A549 (cell line): ENCODE results near the gene RBBP9. TPM values are rescaled to one million over a fixed set of nuclear protein-coding genes. Genes with fewer than 3 reads are reported as not detected.

Experiments used
- ATAC-seq, 2 experiments: fragments of 200-7000 bp in 1 of 2; fragments of >200 bp in 1 of 2; cut with Nextera tagmentation in 1 of 2; cut with Tn5 transposase in 1 of 2; 3 replicates each; pipeline versions ENCODE4 v1.8.0 to v1.9.1; 2018 to 2020; ENCODE audit warnings: mild to moderate bottlenecking in 1 of 2, moderate library complexity in 1 of 2
- CTCF ChIA-PET: fragments of 300-600 bp; sonication (Branson Sonifier 250); formaldehyde crosslinking; extraction: SDS; loops from one replicate; lab custom pipeline; 2021; ENCODE audit warnings: antibody characterized with exemption, inconsistent platforms; lab: Yijun Ruan, JAX
- POLR2A ChIA-PET: fragments of 350-600 bp; formaldehyde crosslinking; extraction: SDS; loops from one replicate; lab custom pipeline; 2021; ENCODE audit warnings: antibody characterized with exemption, inconsistent platforms; lab: Yijun Ruan, JAX
- DNase-seq, 2 experiments: peaks; one replicate each; pipeline versions ENCODE4 v3.0.0 to v3.0.0-alpha.2; 2011 to 2016; ENCODE audit warnings: low read depth in 1 of 2, low spot score in 1 of 2
- FAIRE-seq: peaks from 2 replicates; lab custom pipeline; 2011; peaks lifted over from hg19 to GRCh38; lab: Jason Lieb, UNC
- H3K27ac ChIP-seq, 2 experiments: fragments of >200 bp; sonication (Bioruptor Twin); formaldehyde crosslinking; 3 replicates each; pipeline ENCODE4 v1.5.1; 2016 to 2017
- H3K4me1 ChIP-seq: fragments of >200 bp; sonication (Bioruptor Twin); formaldehyde crosslinking; 3 replicates; pipeline ENCODE4 v1.6.1; 2016
- H3K4me2 ChIP-seq: fragments of >200 bp; sonication (Bioruptor Twin); formaldehyde crosslinking; 3 replicates; pipeline ENCODE4 v1.6.1; 2016
- H3K4me3 ChIP-seq: fragments of >200 bp; sonication (Bioruptor Twin); formaldehyde crosslinking; 3 replicates; pipeline ENCODE4 v1.5.1; 2016
- H3K9me3 ChIP-seq: fragments of >200 bp; sonication (Bioruptor Twin); formaldehyde crosslinking; 3 replicates; pipeline ENCODE4 v1.6.1; 2016
- ATOH8 ChIP-seq: fragments of 250-450 bp; sonication (Bioruptor Pico); IDR thresholded peaks from 2 replicates; pipeline ENCODE4 v1.5.0; 2020; ENCODE audit warnings: low read depth, mild to moderate bottlenecking, moderate library complexity
- BHLHE40 ChIP-seq: IDR thresholded peaks from 2 replicates; pipeline ENCODE4 v1.6.1; 2012; ENCODE audit warnings: low read depth, low read length, inconsistent platforms
- CBX2 ChIP-seq: fragments of 200-600 bp; sonication (generic); IDR thresholded peaks from 2 replicates; pipeline ENCODE4 v1.6.1; 2016; ENCODE audit warnings: low read depth, mild to moderate bottlenecking, borderline replicate concordance
- CHD2 ChIP-seq: fragments of 150-350 bp; IDR thresholded peaks from 2 replicates; pipeline ENCODE4 v1.6.1; 2014; ENCODE audit warnings: low read length; ENCODE audit not compliant: partially characterized antibody
- CHD4 ChIP-seq: fragments of 200-600 bp; sonication (generic); IDR thresholded peaks from 2 replicates; pipeline ENCODE4 v1.6.1; 2016; ENCODE audit warnings: antibody characterized with exemption, mild to moderate bottlenecking, borderline replicate concordance
- E2F6 ChIP-seq: IDR thresholded peaks from 2 replicates; pipeline ENCODE4 v1.6.1; 2012; ENCODE audit warnings: low read depth, borderline replicate concordance
- ELK1 ChIP-seq: fragments of 150-350 bp; IDR thresholded peaks from 2 replicates; pipeline ENCODE4 v1.6.1; 2014; ENCODE audit warnings: low read depth, mild to moderate bottlenecking, low read length
- EP300 ChIP-seq, 2 experiments: fragments of >200 bp; sonication (Bioruptor Twin); formaldehyde crosslinking; IDR thresholded peaks; 2 replicates in 1 of 2; 3 replicates in 1 of 2; pipeline ENCODE4 v1.6.1; 2016 to 2017
- ESRRA ChIP-seq: fragments of 150-350 bp; IDR thresholded peaks from 2 replicates; pipeline ENCODE4 v1.6.1; 2014; ENCODE audit warnings: mild to moderate bottlenecking, low read length, borderline replicate concordance
- FOSL2 ChIP-seq, 2 experiments: fragments of 450-650 bp in 1 of 2; fragments of >200 bp in 1 of 2; sonication (Bioruptor Twin) in 1 of 2; formaldehyde crosslinking; IDR thresholded peaks; 2 replicates each; pipeline versions ENCODE4 v1.5.0 to v1.6.1; 2016 to 2020; ENCODE audit warnings: mild to moderate bottlenecking in 1 of 2, moderate library complexity in 1 of 2
- FOXS1 ChIP-seq: fragments of 250-450 bp; sonication (Bioruptor Pico); IDR thresholded peaks from 2 replicates; pipeline ENCODE4 v1.5.0; 2020; ENCODE audit warnings: mild to moderate bottlenecking, moderate library complexity
- HDAC2 ChIP-seq: fragments of 200-600 bp; sonication (generic); IDR thresholded peaks from 2 replicates; pipeline ENCODE4 v1.6.1; 2016
- HOXA7 ChIP-seq: fragments of 250-450 bp; sonication (Bioruptor Pico); IDR thresholded peaks from 2 replicates; pipeline ENCODE4 v1.5.0; 2020; ENCODE audit warnings: mild to moderate bottlenecking, moderate library complexity
- HOXB13 ChIP-seq: fragments of 250-450 bp; sonication (Bioruptor Pico); IDR thresholded peaks from 2 replicates; pipeline ENCODE4 v1.5.0; 2020; ENCODE audit warnings: low read depth, mild to moderate bottlenecking, moderate library complexity
- HOXB5 ChIP-seq: fragments of 250-450 bp; sonication (Bioruptor Pico); IDR thresholded peaks from 2 replicates; pipeline ENCODE4 v1.5.0; 2020; ENCODE audit warnings: mild to moderate bottlenecking, moderate library complexity
- JUNB ChIP-seq: fragments of >200 bp; sonication (Bioruptor Twin); formaldehyde crosslinking; IDR thresholded peaks from 2 replicates; pipeline ENCODE4 v1.6.1; 2016
- MAFK ChIP-seq: fragments of 450-650 bp; IDR thresholded peaks from 2 replicates; pipeline ENCODE4 v1.6.1; 2014; ENCODE audit not compliant: partially characterized antibody
- MAZ ChIP-seq: fragments of 150-350 bp; IDR thresholded peaks from 2 replicates; pipeline ENCODE4 v1.6.1; 2014; ENCODE audit warnings: antibody characterized with exemption, low read depth, low read length, borderline replicate concordance
- MYC ChIP-seq: IDR thresholded peaks from 2 replicates; pipeline ENCODE4 v1.6.1; 2012; ENCODE audit warnings: mild to moderate bottlenecking, inconsistent platforms, low read length, improper control_type of control experiment, borderline replicate concordance
- NFE2L2 ChIP-seq: fragments of 150-350 bp; conservative IDR thresholded peaks from 2 replicates; pipeline ENCODE4 v1.6.1; 2014; ENCODE audit warnings: low read length
- NPAS2 ChIP-seq: fragments of 250-450 bp; sonication (Bioruptor Pico); IDR thresholded peaks from 2 replicates; pipeline ENCODE4 v1.8.0; 2022; ENCODE audit warnings: mild to moderate bottlenecking, moderate library complexity, borderline replicate concordance
- RAD21 ChIP-seq, 2 experiments: fragments of >200 bp in 1 of 2; sonication (Bioruptor Twin) in 1 of 2; formaldehyde crosslinking in 1 of 2; IDR thresholded peaks in 1 of 2; conservative IDR thresholded peaks in 1 of 2; 2 replicates in 1 of 2; 3 replicates in 1 of 2; pipeline ENCODE4 v1.6.1; 2012 to 2018; ENCODE audit warnings: inconsistent platforms in 1 of 2
- RARB ChIP-seq: fragments of 250-450 bp; sonication (Bioruptor Pico); IDR thresholded peaks from 2 replicates; pipeline ENCODE4 v1.8.0; 2021; ENCODE audit warnings: mild to moderate bottlenecking, moderate library complexity
- RNF2 ChIP-seq: fragments of 200-600 bp; sonication (generic); IDR thresholded peaks from 2 replicates; pipeline ENCODE4 v1.6.1; 2016; ENCODE audit warnings: low read depth, mild to moderate bottlenecking, antibody characterized with exemption, moderate library complexity, borderline replicate concordance
- SMC3 ChIP-seq: fragments of >200 bp; sonication (Bioruptor Twin); formaldehyde crosslinking; IDR thresholded peaks from 3 replicates; pipeline ENCODE4 v1.6.1; 2018; ENCODE audit warnings: inconsistent platforms
- SREBF2 ChIP-seq: fragments of 450-650 bp; IDR thresholded peaks from 2 replicates; pipeline ENCODE4 v1.6.1; 2014; ENCODE audit warnings: mild to moderate bottlenecking, moderate library complexity
- TP53 ChIP-seq: fragments of 250-450 bp; sonication (Bioruptor Pico); IDR thresholded peaks from 2 replicates; pipeline ENCODE4 v1.5.0; 2021; ENCODE audit warnings: mild to moderate bottlenecking, moderate library complexity
- ZC3H11A ChIP-seq: fragments of 450-650 bp; IDR thresholded peaks from 2 replicates; pipeline ENCODE4 v1.6.1; 2014; ENCODE audit warnings: antibody characterized with exemption, mild to moderate bottlenecking
- ZNF302 ChIP-seq: fragments of 250-450 bp; sonication (Bioruptor Pico); IDR thresholded peaks from 2 replicates; pipeline ENCODE4 v1.9.0; 2021; ENCODE audit warnings: inconsistent platforms, mild to moderate bottlenecking, moderate library complexity
- ZSCAN20 ChIP-seq: fragments of 250-450 bp; sonication (Bioruptor Pico); IDR thresholded peaks from 2 replicates; pipeline ENCODE4 v1.8.0; 2022; ENCODE audit warnings: mild to moderate bottlenecking, moderate library complexity
- WGBS: methylation state at CpG from one replicate; pipeline ENCODE4 v1.1.6; 2017; ENCODE audit errors: missing lambda C conversion rate; 5-methylcytosine and 5-hydroxymethylcytosine counted together
- polyA plus RNA-seq, 4 experiments: library from polyadenylated mRNA; depleted of rRNA in 3 of 4; stranded (reverse); fragments of >200 nt; fragmentation: RNase III in 1 of 4; extraction: RNeasy Plus Mini Kit Qiagen cat#74134 plus additional on column Dnase treatment in 1 of 4; gene quantifications; 2 replicates in 3 of 4; 3 replicates in 1 of 4; pipeline ENCODE4 v1.2.3, GENCODE V29; 2011 to 2017
- TF ChIP-seq, protein P1 (sequence below): fragments of >200 bp; sonication (Bioruptor Twin); formaldehyde crosslinking; IDR thresholded peaks from 2 replicates; pipeline ENCODE4 v1.6.1; 2016
- TF ChIP-seq, protein P2 (sequence below): fragments of 250-450 bp; sonication (Bioruptor Pico); IDR thresholded peaks from 2 replicates; pipeline ENCODE4 v1.5.0; 2021; ENCODE audit warnings: mild to moderate bottlenecking, moderate library complexity, borderline replicate concordance
- TF ChIP-seq, protein P3 (sequence below): fragments of 450-650 bp; IDR thresholded peaks from 2 replicates; pipeline ENCODE4 v1.6.1; 2014; ENCODE audit warnings: antibody characterized with exemption

Gene RBBP9
- polyA plus RNA-seq, 2 of the 4 experiments (the other 2 are of a cell fraction) = 20.7 to 41.1 TPM

DNA sequence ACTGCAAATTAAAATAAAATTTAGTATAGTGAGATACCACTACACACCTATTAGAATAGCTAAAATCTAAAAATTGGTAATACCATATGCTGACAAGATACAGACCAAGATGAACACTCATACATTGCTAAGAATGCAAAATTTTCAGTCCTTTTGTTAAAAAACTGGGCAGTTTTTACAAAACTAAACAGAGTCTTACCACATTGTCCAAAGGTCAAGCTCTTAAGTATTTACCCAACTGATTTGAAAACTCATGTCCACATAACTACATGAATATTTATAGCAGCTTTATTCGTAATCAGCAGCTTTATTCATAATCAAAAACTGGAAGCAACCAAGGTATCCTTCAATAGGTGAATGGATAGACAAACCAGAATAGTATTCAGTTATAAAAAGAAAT, 19.8 kb downstream of the RBBP9 start (continued):
- TF ChIP-seq CHD2 = no peak
- TF ChIP-seq NPAS2 (CRISPR knock-in tag) = no peak
- no peak for TF ChIP-seq MYC
- TF ChIP-seq ZNF302 (CRISPR knock-in tag) = no peak

GRCh38 chr20:18466894-18467730, 29.9 kb downstream of the RBBP9 start, which contains the start of the genes DZANK1 and POLR3F:
Gene DZANK1, minus strand, starts transcription at chr20:18467030. Its CDS starts 1,672 bp downstream, at chr20:18465358.
Gene POLR3F, plus strand, starts transcription at chr20:18467390. Its CDS starts 117 bp downstream, at chr20:18467507.
- ChIA-PET CTCF (interaction anchor here (1.2 kb wide), 1 partner anchor 8 kb away, joined by 4 read pairs; no protein-coding TSS in a partner anchor), POLR2A (interaction anchor here (0.6 to 3.0 kb wide), 14 partner anchors 8 to 179 kb away, joined by 3 to 48 read pairs (median 4); partner anchors contain the start of genes RBBP9, SEC23B and ZNF133)
- H3K9me3 ChIP-seq = no peaks in the 10 kb centered on the region
- 2% methylated on average over 53 of the region's 57 CpGs for WGBS
- FAIRE-seq = peak; percentile 61
- ATAC-seq = peak; percentile 99 to 100
- H3K4me1 ChIP-seq = peaks cover 21% of the 10 kb centered on the region
- peak within 1 kb of the TSS; percentile 76 for H3K4me3 ChIP-seq
- peak within 1 kb of the TSS; percentile 87 for H3K4me2 ChIP-seq
- DNase-seq = peak; percentile 97 to 99
- H3K27ac ChIP-seq = peak within 1 kb of the TSS; percentile 85 to 86
- no peak for TF ChIP-seq CBX2
- TF ChIP-seq ZC3H11A = no peak
- TF ChIP-seq CHD4 = no peak
- TF ChIP-seq SREBF2 = no peak
- TF ChIP-seq, protein P1, sequence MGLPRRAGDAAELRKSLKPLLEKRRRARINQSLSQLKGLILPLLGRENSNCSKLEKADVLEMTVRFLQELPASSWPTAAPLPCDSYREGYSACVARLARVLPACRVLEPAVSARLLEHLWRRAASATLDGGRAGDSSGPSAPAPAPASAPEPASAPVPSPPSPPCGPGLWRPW = no peak
- TF ChIP-seq MAFK = peak; percentile 9
- TF ChIP-seq FOSL2 (IDR thresholded peaks at IDR 0.05) = no peak
- no peak for TF ChIP-seq FOSL2 (CRISPR knock-in tag; IDR thresholded peaks at IDR 0.05)
- TF ChIP-seq NFE2L2 = no peak
- no peak for TF ChIP-seq HOXA7 (CRISPR knock-in tag)
- TF ChIP-seq HDAC2 = peak; percentile 91
- no peak for TF ChIP-seq SMC3
- TF ChIP-seq E2F6 = no peak
- TF ChIP-seq, protein P2, sequence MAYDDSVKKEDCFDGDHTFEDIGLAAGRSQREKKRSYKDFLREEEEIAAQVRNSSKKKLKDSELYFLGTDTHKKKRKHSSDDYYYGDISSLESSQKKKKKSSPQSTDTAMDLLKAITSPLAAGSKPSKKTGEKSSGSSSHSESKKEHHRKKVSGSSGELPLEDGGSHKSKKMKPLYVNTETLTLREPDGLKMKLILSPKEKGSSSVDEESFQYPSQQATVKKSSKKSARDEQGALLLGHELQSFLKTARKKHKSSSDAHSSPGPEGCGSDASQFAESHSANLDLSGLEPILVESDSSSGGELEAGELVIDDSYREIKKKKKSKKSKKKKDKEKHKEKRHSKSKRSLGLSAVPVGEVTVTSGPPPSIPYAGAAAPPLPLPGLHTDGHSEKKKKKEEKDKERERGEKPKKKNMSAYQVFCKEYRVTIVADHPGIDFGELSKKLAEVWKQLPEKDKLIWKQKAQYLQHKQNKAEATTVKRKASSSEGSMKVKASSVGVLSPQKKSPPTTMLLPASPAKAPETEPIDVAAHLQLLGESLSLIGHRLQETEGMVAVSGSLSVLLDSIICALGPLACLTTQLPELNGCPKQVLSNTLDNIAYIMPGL (CRISPR knock-in tag) = no peak
- no peak for TF ChIP-seq RAD21 (conservative IDR thresholded peaks at IDR 0.05 in 1 of 2, IDR thresholded peaks at IDR 0.05 in 1 of 2)
- no peak for TF ChIP-seq EP300 (IDR thresholded peaks at IDR 0.05)
- TF ChIP-seq RARB (CRISPR knock-in tag) = no peak
- TF ChIP-seq JUNB = no peak
- TF ChIP-seq ELK1 = no peak
- no peak for TF ChIP-seq ZNF302 (CRISPR knock-in tag)
- TF ChIP-seq ZSCAN20 = no peak
- no peak for TF ChIP-seq RNF2
- TF ChIP-seq CHD2 = no peak
- TF ChIP-seq, protein P3, sequence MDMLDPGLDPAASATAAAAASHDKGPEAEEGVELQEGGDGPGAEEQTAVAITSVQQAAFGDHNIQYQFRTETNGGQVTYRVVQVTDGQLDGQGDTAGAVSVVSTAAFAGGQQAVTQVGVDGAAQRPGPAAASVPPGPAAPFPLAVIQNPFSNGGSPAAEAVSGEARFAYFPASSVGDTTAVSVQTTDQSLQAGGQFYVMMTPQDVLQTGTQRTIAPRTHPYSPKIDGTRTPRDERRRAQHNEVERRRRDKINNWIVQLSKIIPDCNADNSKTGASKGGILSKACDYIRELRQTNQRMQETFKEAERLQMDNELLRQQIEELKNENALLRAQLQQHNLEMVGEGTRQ = no peak
- TF ChIP-seq BHLHE40 = no peak
- no peak for TF ChIP-seq HOXB13 (CRISPR knock-in tag)
- no peak for TF ChIP-seq FOXS1 (CRISPR knock-in tag)
- TF ChIP-seq HOXB5 (CRISPR knock-in tag) = no peak; the same call in 1 of the 2 replicates
- no peak for TF ChIP-seq MAZ
- TF ChIP-seq ATOH8 (CRISPR knock-in tag) = no peak
- TF ChIP-seq ESRRA = no peak
- TF ChIP-seq TP53 (CRISPR knock-in tag) = no peak
